ENCODE measurements around the gene WNT3A.
"Not testable (repeated sequence)": the region's sequence is repeated elsewhere in the genome, so short reads cannot be mapped to it uniquely, and the experiment has no call there.

Gene WNT3A

GRCh38 chr1:228006786-228007048 is at the start of gene WNT3A:
WNT3A (plus strand) TSS chr1:228006998; CDS start chr1:228007129, 131 bp downstream.
- Histone ChIP-seq H3K9ac (ENCODE audit: low read length) (no peak within 1 kb of the TSS), H2AFZ (ENCODE audit: low read depth, low read length) (no peak within 1 kb of the TSS), H3K4me2 (ENCODE audit: low read length) (no peak within 1 kb of the TSS), H3K4me1 (ENCODE audit: low read length) (peaks cover 9% of the 10 kb centered on the region; the same call in 1 of the 2 replicates), H3K27ac (ENCODE audit: low read length) (no peak within 1 kb of the TSS), H3K79me2 (ENCODE audit: low read length) (no peaks in the 10 kb centered on the region), H3K27me3 (ENCODE audit: low read depth, low read length) (no peaks in the 10 kb centered on the region), H3K36me3 (replicated peaks; ENCODE audit: low read depth, low read length) (no peaks in the 10 kb centered on the region), H3K4me3 (ENCODE audit: low read length) (no peak within 1 kb of the TSS), H4K20me1 (ENCODE audit: insufficient read depth, low read length) (no peaks in the 10 kb centered on the region), H3K9me3 (ENCODE audit: insufficient read depth, low read length) (no peaks in the 10 kb centered on the region)
- no peak for TF ChIP-seq EZH2phosphoT487 (IDR thresholded peaks at IDR 0.05; ENCODE audit: low read depth)
- TF ChIP-seq CTCF (IDR thresholded peaks at IDR 0.05; ENCODE audit: low read depth, low read length), result no peak

GRCh38 chr1:227958617-227959324 is 48.0 kb upstream of the WNT3A start:
- Histone ChIP-seq H3K79me2 (ENCODE audit: low read length) (no peaks in the 10 kb centered on the region), H3K4me3 (ENCODE audit: low read length) (no peak overlapping the region), H3K36me3 (replicated peaks; ENCODE audit: low read depth, low read length) (no peaks in the 10 kb centered on the region), H3K9me3 (ENCODE audit: insufficient read depth, low read length) (peaks cover 5% of the 10 kb centered on the region; the same call in 1 of the 2 replicates), H3K27ac (ENCODE audit: low read length) (no peak overlapping the region), H3K4me1 (ENCODE audit: low read length) (peaks cover 8% of the 10 kb centered on the region), H3K27me3 (ENCODE audit: low read depth, low read length) (peaks cover 21% of the 10 kb centered on the region), H2AFZ (ENCODE audit: low read depth, low read length) (no peak overlapping the region), H3K9ac (ENCODE audit: low read length) (no peak overlapping the region), H4K20me1 (ENCODE audit: insufficient read depth, low read length) (no peaks in the 10 kb centered on the region), H3K4me2 (ENCODE audit: low read length) (no peak overlapping the region)
- TF ChIP-seq CTCF (IDR thresholded peaks at IDR 0.05; ENCODE audit: low read depth, low read length) (no peak), EZH2phosphoT487 (IDR thresholded peaks at IDR 0.05; ENCODE audit: low read depth) (no peak)

GRCh38 chr1:227959325-227959860 is 47.4 kb upstream of the WNT3A start:
- Histone ChIP-seq H3K9me3 (ENCODE audit: insufficient read depth, low read length) (peaks cover 4% of the 10 kb centered on the region; the same call in 1 of the 2 replicates), H3K4me3 (ENCODE audit: low read length) (no peak overlapping the region), H3K9ac (ENCODE audit: low read length) (no peak overlapping the region), H4K20me1 (ENCODE audit: insufficient read depth, low read length) (no peaks in the 10 kb centered on the region), H2AFZ (ENCODE audit: low read depth, low read length) (no peak overlapping the region), H3K27me3 (ENCODE audit: low read depth, low read length) (peaks cover 20% of the 10 kb centered on the region), H3K36me3 (replicated peaks; ENCODE audit: low read depth, low read length) (no peaks in the 10 kb centered on the region), H3K4me1 (ENCODE audit: low read length) (peaks cover 8% of the 10 kb centered on the region), H3K4me2 (ENCODE audit: low read length) (no peak overlapping the region), H3K27ac (ENCODE audit: low read length) (no peak overlapping the region), H3K79me2 (ENCODE audit: low read length) (no peaks in the 10 kb centered on the region)
- TF ChIP-seq EZH2phosphoT487 (IDR thresholded peaks at IDR 0.05; ENCODE audit: low read depth), result no peak
- TF ChIP-seq CTCF (IDR thresholded peaks at IDR 0.05; ENCODE audit: low read depth, low read length), result no peak

- Histone ChIP-seq H3K27me3 (ENCODE audit: low read depth, low read length) (0 out of 2 replicates have a peak, but pooled peaks cover 3% of the 10 kb centered on the region), H3K9me3 (ENCODE audit: insufficient read depth, low read length) (no peaks in the 10 kb centered on the region), H4K20me1 (ENCODE audit: insufficient read depth, low read length) (no peaks in the 10 kb centered on the region), H3K36me3 (replicated peaks; ENCODE audit: low read depth, low read length) (no peaks in the 10 kb centered on the region), H2AFZ (ENCODE audit: low read depth, low read length) (peak overlapping the region; percentile 81), H3K9ac (ENCODE audit: low read length) (no peak overlapping the region), H3K79me2 (ENCODE audit: low read length) (no peaks in the 10 kb centered on the region), H3K4me3 (ENCODE audit: low read length) (no peak overlapping the region), H3K27ac (ENCODE audit: low read length) (no peak overlapping the region), H3K4me1 (ENCODE audit: low read length) (peaks cover 8% of the 10 kb centered on the region), H3K4me2 (ENCODE audit: low read length) (no peak overlapping the region)
- TF ChIP-seq CTCF (IDR thresholded peaks at IDR 0.05; ENCODE audit: low read depth, low read length) (no peak), EZH2phosphoT487 (IDR thresholded peaks at IDR 0.05; ENCODE audit: low read depth) (no peak)
These were observed 44.9 kb upstream of the WNT3A start for GRCh38 chr1:227961651-227962466.

GRCh38 chr1:227966733-227967132 is 40.1 kb upstream of the WNT3A start:
- H3K79me2 ChIP-seq (ENCODE audit: low read length); H3K36me3 ChIP-seq (replicated peaks; ENCODE audit: low read depth, low read length); H3K27ac ChIP-seq (ENCODE audit: low read length); H3K4me3 ChIP-seq (ENCODE audit: low read length); H3K27me3 ChIP-seq (ENCODE audit: low read depth, low read length); H4K20me1 ChIP-seq (ENCODE audit: insufficient read depth, low read length); H3K9me3 ChIP-seq (ENCODE audit: insufficient read depth, low read length); H3K4me2 ChIP-seq (ENCODE audit: low read length); H2AFZ ChIP-seq (ENCODE audit: low read depth, low read length); H3K9ac ChIP-seq (ENCODE audit: low read length); H3K4me1 ChIP-seq (ENCODE audit: low read length): not testable (repeated sequence)
